C4-2B (cell line): ENCODE results near the gene SCAMP3.
"Not testable (repeated sequence)": the region's sequence is repeated elsewhere in the genome, so short reads cannot be mapped to it uniquely, and the experiment has no call there.

Experiments used
- H3K27ac ChIP-seq: fragments of 450-650 bp; 2 replicates; pipeline ENCODE4 v1.5.1; 2017
- CTCF ChIP-seq: fragments of 450-650 bp; conservative IDR thresholded peaks from 2 replicates; pipeline ENCODE4 v1.5.1; 2017; ENCODE audit warnings: mild to moderate bottlenecking
- ZFX ChIP-seq: fragments of 450-650 bp; IDR thresholded peaks from 2 replicates; pipeline ENCODE4 v1.6.1; 2017

SCAMP3 gene

DNA sequence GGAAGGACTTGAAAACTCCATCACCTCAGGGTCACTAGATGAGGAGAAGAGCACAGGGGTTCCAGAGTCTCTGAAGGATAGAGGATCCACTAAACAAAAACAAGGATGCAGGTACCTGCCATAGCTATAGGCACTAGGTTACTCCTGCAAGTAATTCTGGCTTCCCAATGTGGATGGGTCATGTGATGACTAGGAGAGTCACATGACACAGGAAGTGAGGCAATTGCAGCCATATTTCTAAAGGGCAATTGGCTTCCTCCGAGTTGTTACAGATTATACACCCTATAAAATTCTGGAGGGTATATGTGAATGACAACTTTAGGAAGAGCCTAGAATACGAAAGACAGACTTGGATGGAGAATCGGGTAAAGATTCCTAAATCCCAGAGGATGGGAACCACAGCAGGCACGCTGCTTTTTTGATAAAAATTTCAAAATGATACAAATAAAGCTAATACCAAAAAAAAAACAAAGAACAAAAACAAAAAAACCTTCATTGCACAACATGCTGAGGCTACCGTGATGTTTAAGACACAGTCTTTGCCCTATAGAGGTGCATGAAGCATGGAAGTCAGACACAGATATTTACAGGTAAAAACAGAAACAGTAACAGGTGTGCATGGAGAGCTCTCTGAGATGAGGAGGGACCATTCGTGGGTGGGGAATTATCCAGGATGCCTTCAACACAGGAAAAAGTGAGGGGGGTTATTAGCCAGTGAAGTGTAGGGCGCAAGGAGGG, 43.1 kb downstream of the SCAMP3 start:
- TF ChIP-seq ZFX (no peak), CTCF (no peak)
- no peak overlapping the region for H3K27ac ChIP-seq

- not testable (repeated sequence) for H3K27ac ChIP-seq
Measured at GRCh38 chr1:155214702-155215101, 47.5 kb downstream of the SCAMP3 start.

DNA sequence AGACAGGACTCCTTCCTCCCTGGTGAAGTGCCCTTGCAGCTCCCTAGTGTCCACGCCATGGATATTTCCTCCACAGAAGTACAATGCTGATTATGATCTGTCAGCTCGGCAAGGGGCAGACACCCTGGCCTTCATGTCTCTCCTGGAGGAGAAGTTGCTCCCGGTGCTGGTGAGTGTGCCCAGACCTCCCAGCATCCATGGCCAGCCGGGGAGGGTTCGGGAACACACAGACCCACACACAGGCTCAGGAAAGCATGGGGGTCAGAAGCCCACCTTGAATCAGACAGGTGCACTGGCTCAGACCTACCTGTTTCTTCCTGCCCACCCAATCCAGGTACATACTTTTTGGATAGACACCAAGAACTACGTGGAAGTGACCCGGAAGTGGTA, 50.1 kb downstream of the SCAMP3 start:
- H3K27ac ChIP-seq = peak overlapping the region; percentile 42

DNA sequence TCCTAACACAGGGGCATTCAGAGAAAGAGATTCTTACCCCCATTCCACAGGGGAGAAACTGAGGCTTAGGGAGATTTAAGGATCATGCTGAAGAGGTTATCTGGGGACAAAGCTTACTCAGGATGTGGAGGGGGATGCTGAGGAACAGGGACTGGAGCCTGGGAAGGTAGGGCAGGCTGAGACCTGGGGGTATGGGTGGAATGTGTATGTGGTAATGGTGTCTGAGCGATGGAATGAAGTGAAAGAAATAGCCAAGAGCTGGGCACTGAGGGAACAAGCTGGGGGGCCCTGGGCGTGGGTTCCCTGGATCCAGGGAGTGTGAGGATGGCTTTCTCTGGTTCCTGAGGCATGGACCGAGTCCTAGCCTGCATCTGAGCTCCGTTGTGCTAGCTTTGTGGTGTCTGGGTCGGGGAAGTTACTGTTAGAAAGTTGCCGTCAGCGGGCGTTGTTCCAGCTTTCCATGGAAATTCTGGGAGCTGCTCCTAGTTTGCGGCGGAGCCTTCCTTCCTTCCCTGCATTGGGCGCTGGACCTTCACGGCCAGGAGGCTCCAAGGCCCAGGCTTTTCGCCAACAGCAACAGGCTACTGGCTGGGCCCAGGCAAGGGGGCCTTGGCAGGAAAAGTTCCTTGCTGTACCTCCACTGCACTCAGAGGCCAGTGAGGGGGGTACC, 50.6 kb downstream of the SCAMP3 start:
- H3K27ac ChIP-seq = peak overlapping the region; percentile 42

GRCh38 chr1:155210314-155211104, 51.7 kb downstream of the SCAMP3 start:
- no peak overlapping the region for H3K27ac ChIP-seq
- TF ChIP-seq CTCF = no peak
- no peak for TF ChIP-seq ZFX

- no peak for TF ChIP-seq ZFX
- H3K27ac ChIP-seq = peak overlapping the region; percentile 92
Measured at GRCh38 chr1:155209312-155209721, 52.8 kb downstream of the SCAMP3 start.

DNA sequence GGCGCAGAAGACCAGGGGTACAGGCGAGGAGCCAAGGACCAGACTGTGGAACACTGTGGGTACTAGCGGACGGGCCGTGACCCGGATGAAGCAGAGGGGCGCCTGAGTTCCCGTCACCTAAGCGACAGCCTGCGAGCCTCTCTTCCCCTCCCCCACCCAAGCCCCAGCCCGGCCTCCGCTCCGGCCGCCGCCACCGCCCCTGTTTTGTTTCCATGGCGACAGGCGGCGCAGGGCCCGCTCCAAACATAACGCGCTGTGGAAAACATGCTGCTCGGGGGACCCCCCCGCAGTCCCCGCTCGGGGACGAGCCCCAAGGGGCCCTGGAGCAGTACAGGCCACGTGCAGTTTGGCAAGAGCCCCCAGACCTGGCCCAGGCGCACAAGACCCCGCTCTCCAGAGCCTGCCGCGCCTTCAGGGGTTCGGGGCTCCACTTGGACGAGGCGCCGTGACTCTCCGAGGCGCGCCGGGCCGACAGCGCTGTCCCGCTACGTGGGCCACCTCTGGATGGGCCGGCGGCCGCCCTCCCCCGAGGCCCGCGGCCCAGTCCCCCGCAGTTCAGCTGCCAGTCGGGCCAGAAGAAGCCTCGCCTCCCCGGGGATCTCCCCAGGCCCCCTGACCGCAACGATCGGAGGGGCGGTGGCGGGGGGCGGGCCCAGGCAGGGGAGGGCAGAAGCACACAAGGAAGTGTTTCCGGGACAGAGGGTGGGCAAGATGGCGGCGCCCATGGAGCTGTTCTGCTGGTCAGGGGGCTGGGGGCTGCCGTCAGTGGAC, 53.4 kb downstream of the SCAMP3 start, which contains the start of gene MTX1:
Gene MTX1 (plus strand): TSS at position 155 of the 771 bp plus-strand sequence. CDS start 110 bp downstream, at position 265.
- TF ChIP-seq CTCF = no peak
- peak; percentile 71; the same call in 1 of the 2 replicates for TF ChIP-seq ZFX
- H3K27ac ChIP-seq = peak within 1 kb of the TSS; percentile 92

- peak within 1 kb of the TSS; percentile 92 for H3K27ac ChIP-seq
- TF ChIP-seq ZFX = no peak
- no peak for TF ChIP-seq CTCF
Measured at GRCh38 chr1:155207806-155208540, 54.2 kb downstream of the SCAMP3 start, which contains the start of gene THBS3. Gene THBS3, minus strand, starts transcription at chr1:155207897. Its CDS starts 21 bp downstream, at chr1:155207876.
